ENCODE data around the gene ATF6. TPM values are rescaled to one million over a fixed set of nuclear protein-coding genes. Genes with fewer than 3 reads are reported as not detected.

The ATF6 gene
- total and polyA plus RNA-seq, 4 donors: 10.0 to 22.5 (median 13.4) TPM

DNA sequence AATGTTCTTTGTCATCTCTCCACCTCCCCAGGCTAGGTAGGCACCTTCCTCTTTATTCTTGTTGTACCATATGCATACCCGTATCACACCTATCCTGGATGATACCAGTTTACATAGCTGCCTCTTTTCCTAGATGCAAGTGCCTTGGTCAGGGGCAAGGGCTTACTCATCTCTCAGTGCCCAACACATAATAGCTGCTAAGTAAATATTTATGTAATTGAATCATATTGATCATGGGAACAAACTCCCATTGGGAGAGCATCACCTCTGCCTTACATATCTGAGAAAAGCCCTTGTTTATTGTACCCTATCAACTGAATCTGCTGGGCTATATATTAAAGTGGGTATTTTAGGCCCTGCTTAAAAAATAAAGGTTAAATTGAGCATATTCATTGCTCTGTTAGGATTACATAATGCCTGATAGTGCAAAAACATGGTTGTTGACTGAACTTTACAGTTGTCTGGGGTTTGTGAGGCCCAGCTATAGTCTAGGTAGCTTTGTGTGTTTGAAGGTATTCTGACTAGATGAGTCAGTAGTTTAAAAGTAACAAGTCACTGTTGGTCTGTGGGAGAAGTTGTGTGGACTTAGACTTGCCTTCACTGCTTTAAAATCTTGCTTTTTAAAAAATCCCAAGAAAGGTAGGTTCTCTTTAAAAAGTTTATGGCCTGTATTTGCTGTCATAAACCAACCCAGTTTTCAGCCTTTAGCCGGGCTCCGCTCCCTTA, 174.9 kb downstream of the ATF6 start:
- Histone ChIP-seq H3K4me3 (ENCODE audit: low read depth in 1 of 3, low read length in 3 of 3) (no peak overlapping the region), H3K27me3 (ENCODE audit: control insufficient read depth in 4 of 4, insufficient read depth in 4 of 4, low read length in 3 of 4) (no peaks in the 10 kb centered on the region), H3K36me3 (ENCODE audit: control insufficient read depth in 4 of 4, insufficient read depth in 3 of 4, low read depth in 1 of 4, low read length in 3 of 4) (peaks cover 0 to 10% (median 9%) of the 10 kb centered on the region in 4 donors), H3K4me1 (ENCODE audit: control insufficient read depth in 4 of 4, insufficient read depth in 4 of 4, low read length in 3 of 4) (peaks cover 0 to 3% (median 0%) of the 10 kb centered on the region in 4 donors), H3K9me3 (ENCODE audit: control insufficient read depth in 4 of 4, low read length in 3 of 4) (no peaks in the 10 kb centered on the region), H3K27ac (ENCODE audit: low read depth in 1 of 2, low read length in 2 of 2) (no peak overlapping the region), H3K9ac (ENCODE audit: low read depth in 1 of 2, low read length in 2 of 2) (no peak overlapping the region)
- WGBS: 68% methylated on average over 3 of the region's 3 CpGs
- no peak for DNase-seq (ENCODE audit: low spot score)
- no peak for TF ChIP-seq RXRA (IDR thresholded peaks at IDR 0.05)
- TF ChIP-seq NR2F2 (IDR thresholded peaks at IDR 0.05): no peak
- TF ChIP-seq HNF4G (IDR thresholded peaks at IDR 0.05): no peak
- no peak for TF ChIP-seq ATF3 (IDR thresholded peaks at IDR 0.05)
- TF ChIP-seq FOXA2 (IDR thresholded peaks at IDR 0.05): no peak
- no peak for TF ChIP-seq YY1 (IDR thresholded peaks at IDR 0.05)
- no peak for TF ChIP-seq FOXA1 (IDR thresholded peaks at IDR 0.05)
- TF ChIP-seq JUND (IDR thresholded peaks at IDR 0.05): no peak
- no peak for TF ChIP-seq GABPA (IDR thresholded peaks at IDR 0.05 in 1 of 2, conservative IDR thresholded peaks at IDR 0.05 in 1 of 2)
- TF ChIP-seq, protein P1, sequence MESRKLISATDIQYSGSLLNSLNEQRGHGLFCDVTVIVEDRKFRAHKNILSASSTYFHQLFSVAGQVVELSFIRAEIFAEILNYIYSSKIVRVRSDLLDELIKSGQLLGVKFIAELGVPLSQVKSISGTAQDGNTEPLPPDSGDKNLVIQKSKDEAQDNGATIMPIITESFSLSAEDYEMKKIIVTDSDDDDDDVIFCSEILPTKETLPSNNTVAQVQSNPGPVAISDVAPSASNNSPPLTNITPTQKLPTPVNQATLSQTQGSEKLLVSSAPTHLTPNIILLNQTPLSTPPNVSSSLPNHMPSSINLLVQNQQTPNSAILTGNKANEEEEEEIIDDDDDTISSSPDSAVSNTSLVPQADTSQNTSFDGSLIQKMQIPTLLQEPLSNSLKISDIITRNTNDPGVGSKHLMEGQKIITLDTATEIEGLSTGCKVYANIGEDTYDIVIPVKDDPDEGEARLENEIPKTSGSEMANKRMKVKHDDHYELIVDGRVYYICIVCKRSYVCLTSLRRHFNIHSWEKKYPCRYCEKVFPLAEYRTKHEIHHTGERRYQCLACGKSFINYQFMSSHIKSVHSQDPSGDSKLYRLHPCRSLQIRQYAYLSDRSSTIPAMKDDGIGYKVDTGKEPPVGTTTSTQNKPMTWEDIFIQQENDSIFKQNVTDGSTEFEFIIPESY (IDR thresholded peaks at IDR 0.05): no peak
- no peak for TF ChIP-seq EGR1 (IDR thresholded peaks at IDR 0.05; ENCODE audit: low read depth in 2 of 2)
- TF ChIP-seq CTCF (IDR thresholded peaks at IDR 0.05; ENCODE audit: low read depth, low read length, missing input control): no peak
- TF ChIP-seq SP1 (IDR thresholded peaks at IDR 0.05): no peak
- TF ChIP-seq MAX (IDR thresholded peaks at IDR 0.05): no peak
- TF ChIP-seq TAF1 (conservative IDR thresholded peaks at IDR 0.05): no peak
- no peak for TF ChIP-seq HNF4A (conservative IDR thresholded peaks at IDR 0.05)

DNA sequence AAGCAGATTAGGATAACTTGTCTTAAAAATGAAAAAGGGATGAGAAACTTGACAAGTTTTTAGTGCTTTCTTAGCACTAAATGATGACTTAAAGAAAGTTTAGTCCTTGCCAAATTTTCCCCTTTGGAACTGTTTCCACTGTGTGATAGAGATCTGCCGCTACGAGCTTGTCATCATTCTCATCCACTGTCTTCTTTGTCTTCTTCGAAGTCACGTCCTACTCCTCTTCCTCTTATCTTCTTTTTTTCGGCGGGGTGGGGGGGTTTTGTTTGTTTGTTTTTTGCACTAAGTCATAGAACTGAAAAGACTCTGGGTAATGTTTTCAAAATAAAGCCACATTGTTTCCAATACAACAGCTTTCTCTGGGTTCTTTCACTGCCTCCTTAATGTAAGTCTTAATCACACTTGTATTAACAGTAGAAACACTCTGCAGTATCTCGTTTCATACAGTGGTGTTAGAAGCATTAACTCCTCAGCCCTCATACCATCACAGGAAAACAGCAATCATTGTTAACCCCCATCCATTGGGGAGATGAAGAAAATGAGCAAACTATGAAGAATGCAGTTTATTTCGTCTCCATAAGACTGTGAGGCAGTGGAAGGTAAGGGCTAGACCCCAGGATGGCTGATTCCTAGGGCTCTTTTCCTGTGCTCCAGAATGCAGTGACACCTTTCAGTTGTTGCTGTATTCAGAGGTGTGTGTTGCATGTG, 175.8 kb downstream of the ATF6 start:
- TF ChIP-seq HNF4A (conservative IDR thresholded peaks at IDR 0.05) (no peak), FOXA1 (IDR thresholded peaks at IDR 0.05) (no peak), YY1 (IDR thresholded peaks at IDR 0.05) (no peak), FOXA2 (IDR thresholded peaks at IDR 0.05) (no peak), HNF4G (IDR thresholded peaks at IDR 0.05) (no peak), SP1 (IDR thresholded peaks at IDR 0.05) (no peak), GABPA (IDR thresholded peaks at IDR 0.05 in 1 of 2, conservative IDR thresholded peaks at IDR 0.05 in 1 of 2) (no peak), RAD21 (IDR thresholded peaks at IDR 0.05) (no peak), NR2F2 (IDR thresholded peaks at IDR 0.05) (no peak), RXRA (IDR thresholded peaks at IDR 0.05) (no peak), MAX (IDR thresholded peaks at IDR 0.05) (no peak), TAF1 (conservative IDR thresholded peaks at IDR 0.05) (no peak), ATF3 (IDR thresholded peaks at IDR 0.05) (no peak), JUND (IDR thresholded peaks at IDR 0.05) (no peak), CTCF (IDR thresholded peaks at IDR 0.05; ENCODE audit: low read depth, low read length, missing input control) (no peak)
- TF ChIP-seq, protein P1 (IDR thresholded peaks at IDR 0.05): no peak
- Histone ChIP-seq H3K9me3 (ENCODE audit: control insufficient read depth in 4 of 4, low read length in 3 of 4) (no peaks in the 10 kb centered on the region), H3K4me3 (ENCODE audit: low read depth in 1 of 3, low read length in 3 of 3) (no peak overlapping the region), H3K27me3 (ENCODE audit: control insufficient read depth in 4 of 4, insufficient read depth in 4 of 4, low read length in 3 of 4) (no peaks in the 10 kb centered on the region), H3K27ac (ENCODE audit: low read depth in 1 of 2, low read length in 2 of 2) (no peak overlapping the region), H3K9ac (ENCODE audit: low read depth in 1 of 2, low read length in 2 of 2) (no peak overlapping the region), H3K36me3 (ENCODE audit: control insufficient read depth in 4 of 4, insufficient read depth in 3 of 4, low read depth in 1 of 4, low read length in 3 of 4) (peaks cover 0 to 8% (median 7%) of the 10 kb centered on the region in 4 donors), H3K4me1 (ENCODE audit: control insufficient read depth in 4 of 4, insufficient read depth in 4 of 4, low read length in 3 of 4) (peaks cover 0 to 3% (median 0%) of the 10 kb centered on the region in 4 donors)
- no peak for DNase-seq (ENCODE audit: low spot score)
- WGBS: 88% methylated on average over 8 of the region's 8 CpGs

Data from liver (tissue), 9 donors.